ENCODE measurements around the gene SORCS2.

The SORCS2 gene

GRCh38 chr4:7342223-7343080, 150.1 kb downstream of the SORCS2 start:
- no peak for DNase-seq

- DNase-seq: no peak
These were observed 150.8 kb downstream of the SORCS2 start for GRCh38 chr4:7343081-7343655.

GRCh38 chr4:7343950-7344349, 151.6 kb downstream of the SORCS2 start:
- no peak for DNase-seq

GRCh38 chr4:7344636-7345155, 152.4 kb downstream of the SORCS2 start:
- DNase-seq: no peak

- no peak for DNase-seq
These were observed 155.6 kb downstream of the SORCS2 start for GRCh38 chr4:7347981-7348380.

GRCh38 chr4:7348946-7349900, 156.9 kb downstream of the SORCS2 start:
- no peak for DNase-seq

GRCh38 chr4:7350396-7350795, 158.1 kb downstream of the SORCS2 start:
- DNase-seq: no peak

GRCh38 chr4:7351014-7351413, 158.7 kb downstream of the SORCS2 start:
- no peak for DNase-seq

- no peak for DNase-seq
These were observed 160.1 kb downstream of the SORCS2 start for GRCh38 chr4:7352486-7352885.

- no peak for DNase-seq
These were observed 160.9 kb downstream of the SORCS2 start for GRCh38 chr4:7353046-7353790.

GRCh38 chr4:7353846-7354610, 161.7 kb downstream of the SORCS2 start:
- no peak for DNase-seq

- no peak for DNase-seq
These were observed 162.6 kb downstream of the SORCS2 start for GRCh38 chr4:7354927-7355326.

- no peak for DNase-seq
These were observed 163.5 kb downstream of the SORCS2 start for GRCh38 chr4:7355795-7356194.

GRCh38 chr4:7356667-7357310, 164.5 kb downstream of the SORCS2 start:
- DNase-seq: no peak

GRCh38 chr4:7357323-7357722, 165.0 kb downstream of the SORCS2 start:
- DNase-seq: no peak

GRCh38 chr4:7358100-7358735, 165.9 kb downstream of the SORCS2 start:
- no peak for DNase-seq

GRCh38 chr4:7359400-7360062, 167.2 kb downstream of the SORCS2 start:
- no peak for DNase-seq

- no peak for DNase-seq
These were observed 168.5 kb downstream of the SORCS2 start for GRCh38 chr4:7360806-7361205.

GRCh38 chr4:7361280-7361895, 169.1 kb downstream of the SORCS2 start:
- no peak for DNase-seq

GRCh38 chr4:7362341-7362740, 170.0 kb downstream of the SORCS2 start:
- DNase-seq: no peak

Measured in stimulated activated CD4-positive, alpha-beta T cell treated with anti-CD3 and anti-CD28 coated beads, Interleukin-4, amount 100 ng/mL, for 1 hour (primary cell).